ENCODE results near the gene MAP2K7.

The MAP2K7 gene

DNA sequence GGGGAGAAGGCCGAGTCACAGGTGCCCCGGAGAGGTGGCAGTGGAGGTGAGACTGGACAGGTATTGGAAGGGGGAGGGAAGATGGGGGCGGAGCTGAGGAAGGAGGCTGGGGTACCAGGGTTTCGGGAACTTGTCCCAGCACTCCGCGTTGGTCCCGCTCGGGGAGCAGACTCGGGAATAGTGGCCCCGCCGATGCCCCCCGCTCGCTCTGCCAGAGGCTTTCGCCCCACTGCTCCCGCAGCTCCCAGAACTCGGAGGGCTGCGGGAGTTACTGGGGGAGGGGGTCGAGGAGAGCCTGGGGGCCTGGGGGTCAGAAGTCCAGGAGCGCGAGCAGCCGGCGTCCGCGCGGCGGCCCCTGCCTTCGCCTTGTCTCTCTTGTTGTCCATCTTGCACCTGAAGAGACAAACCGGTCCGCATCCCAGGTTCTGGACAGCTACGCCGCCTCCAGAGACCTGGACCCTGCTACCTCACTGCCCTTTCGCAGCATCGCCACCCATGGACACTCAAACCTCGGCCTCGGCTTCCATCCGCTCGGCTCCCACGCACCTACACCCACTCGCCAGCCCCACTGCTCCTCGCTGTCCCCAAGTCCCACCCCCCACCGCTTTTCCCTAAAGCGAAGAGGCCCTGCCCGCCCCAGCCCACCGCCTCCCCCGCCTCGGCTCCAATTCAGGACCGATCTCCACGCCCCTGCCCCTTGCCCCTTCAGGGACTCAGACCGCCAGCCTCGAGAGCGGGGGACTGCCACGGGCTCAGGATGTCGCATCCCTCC, 30.2 kb upstream of the MAP2K7 start:
- no peak overlapping the region for H2BK5ac ChIP-seq (ENCODE audit: low read depth, low read length, poor library complexity, severe bottlenecking)
- no peak overlapping the region for H3K27ac ChIP-seq (ENCODE audit: low read length, poor library complexity, severe bottlenecking)
- no peak overlapping the region for H3K9ac ChIP-seq (ENCODE audit: low read length)
- no peaks in the 10 kb centered on the region for H3K9me3 ChIP-seq (ENCODE audit: control insufficient read depth, low read length)
- no peak overlapping the region for H2BK15ac ChIP-seq (ENCODE audit: low read depth, poor library complexity, severe bottlenecking)
- H3K27me3 ChIP-seq (ENCODE audit: control insufficient read depth in 1 of 2, insufficient read depth in 1 of 2, low read length in 2 of 2): peaks cover 30 to 55% of the 10 kb centered on the region in 2 experiments
- H3K4ac ChIP-seq (ENCODE audit: low read depth in 1 of 2, low read length in 2 of 2): no peak overlapping the region
- no peak overlapping the region for H3K14ac ChIP-seq (ENCODE audit: low read length in 2 of 2)
- no peak overlapping the region for H2BK12ac ChIP-seq (ENCODE audit: low read length in 2 of 2)
- H4K8ac ChIP-seq (ENCODE audit: low read length): no peak overlapping the region
- H3K4me3 ChIP-seq (ENCODE audit: insufficient read depth in 1 of 2, low read depth in 1 of 2, low read length in 2 of 2): peak overlapping the region in 1 of 2 experiments; percentile 56
- H3K18ac ChIP-seq (ENCODE audit: low read depth in 1 of 2, low read length in 2 of 2): no peak overlapping the region
- H3K4me2 ChIP-seq (ENCODE audit: low read length, poor library complexity, severe bottlenecking): peak overlapping the region; percentile 95
- H2AK5ac ChIP-seq (ENCODE audit: low read length, severe bottlenecking): no peak overlapping the region
- H2AFZ ChIP-seq (ENCODE audit: low read depth, low read length): no peak overlapping the region
- no peak overlapping the region for H4K91ac ChIP-seq (ENCODE audit: low read length)
- no peak for DNase-seq
- H2BK120ac ChIP-seq (ENCODE audit: low read depth, low read length): no peak overlapping the region
- H3K79me1 ChIP-seq (replicated peaks; ENCODE audit: low read length, poor library complexity, severe bottlenecking): no peaks in the 10 kb centered on the region
- H3K36me3 ChIP-seq (ENCODE audit: control insufficient read depth in 1 of 2, insufficient read depth in 2 of 2, low read depth in 1 of 2, low read length in 2 of 2): no peaks in the 10 kb centered on the region
- no peak overlapping the region for H3K23ac ChIP-seq (ENCODE audit: low read length in 2 of 2)
- H3K4me1 ChIP-seq (ENCODE audit: control insufficient read depth, insufficient read depth, low read depth, low read length): peaks cover 50% of the 10 kb centered on the region
- WGBS: 35% methylated on average over 33 of the region's 53 CpGs

DNA sequence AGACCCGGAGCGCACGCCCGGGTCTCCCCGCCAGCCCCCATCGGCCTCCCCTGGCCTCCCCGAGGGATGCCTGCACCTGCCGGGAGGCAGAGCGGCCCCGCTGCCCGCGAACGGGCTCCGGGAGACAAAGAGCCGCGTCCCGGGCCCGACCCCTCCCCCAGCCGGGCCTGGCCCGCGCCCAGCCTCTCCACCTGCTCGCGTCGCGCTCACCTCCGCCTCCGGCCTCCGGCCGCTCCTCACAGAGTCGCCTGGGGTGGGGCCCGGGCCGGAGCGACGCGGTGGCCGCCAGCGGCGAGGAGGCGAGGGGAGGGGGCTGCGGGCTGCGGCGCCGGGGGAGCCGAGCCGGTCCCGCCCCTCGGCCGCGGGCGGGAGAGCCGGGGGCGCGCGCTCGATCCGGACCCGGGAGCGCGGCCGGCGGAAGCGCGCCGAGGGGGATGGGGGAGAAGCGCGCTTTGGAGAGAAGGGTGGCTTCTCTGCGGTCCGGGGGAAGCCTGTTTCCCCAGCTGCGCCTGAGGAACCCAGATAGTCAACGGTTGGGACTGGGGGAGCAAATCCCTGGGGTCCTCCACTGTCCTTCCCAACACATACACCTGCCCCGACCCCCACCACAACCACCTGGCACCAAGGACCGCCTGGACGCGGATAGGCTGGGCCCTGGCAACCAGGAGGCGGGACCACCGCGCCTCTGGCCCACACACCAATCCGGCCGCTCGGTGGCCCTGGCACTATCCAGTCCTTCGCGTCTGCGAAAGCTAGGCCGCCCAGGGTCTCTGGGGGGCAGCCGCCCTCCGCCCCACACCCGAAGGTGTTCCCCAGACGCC, 29.4 kb upstream of the MAP2K7 start, which contains the start of gene PRR36:
Gene PRR36 (minus strand): TSS at position 315 of the 821 bp plus-strand sequence. CDS start 701 bp downstream, outside the sequence.
- no peak within 1 kb of the TSS for H4K8ac ChIP-seq (ENCODE audit: low read length)
- peak within 1 kb of the TSS in 1 of 2 experiments; percentile 89 for H3K23ac ChIP-seq (ENCODE audit: low read length in 2 of 2)
- no peak within 1 kb of the TSS for H4K91ac ChIP-seq (ENCODE audit: low read length)
- no peaks in the 10 kb centered on the region for H3K9me3 ChIP-seq (ENCODE audit: control insufficient read depth, low read length)
- H2AFZ ChIP-seq (ENCODE audit: low read depth, low read length): no peak within 1 kb of the TSS
- no peaks in the 10 kb centered on the region for H3K36me3 ChIP-seq (ENCODE audit: control insufficient read depth in 1 of 2, insufficient read depth in 2 of 2, low read depth in 1 of 2, low read length in 2 of 2)
- no peak within 1 kb of the TSS for H2BK15ac ChIP-seq (ENCODE audit: low read depth, poor library complexity, severe bottlenecking)
- peak; percentile 26 for DNase-seq
- H3K27me3 ChIP-seq (ENCODE audit: control insufficient read depth in 1 of 2, insufficient read depth in 1 of 2, low read length in 2 of 2): peaks cover 30 to 53% of the 10 kb centered on the region in 2 experiments
- 2% methylated on average over 52 of the region's 88 CpGs for WGBS
- no peak within 1 kb of the TSS for H2BK120ac ChIP-seq (ENCODE audit: low read depth, low read length)
- no peak within 1 kb of the TSS for H3K27ac ChIP-seq (ENCODE audit: low read length, poor library complexity, severe bottlenecking)
- peak within 1 kb of the TSS; percentile 19 for H2BK5ac ChIP-seq (ENCODE audit: low read depth, low read length, poor library complexity, severe bottlenecking)
- peak within 1 kb of the TSS; percentile 95 for H3K4me2 ChIP-seq (ENCODE audit: low read length, poor library complexity, severe bottlenecking)
- H2BK12ac ChIP-seq (ENCODE audit: low read length in 2 of 2): no peak within 1 kb of the TSS
- no peak within 1 kb of the TSS for H3K4ac ChIP-seq (ENCODE audit: low read depth in 1 of 2, low read length in 2 of 2)
- no peak within 1 kb of the TSS for H3K14ac ChIP-seq (ENCODE audit: low read length in 2 of 2)
- no peaks in the 10 kb centered on the region for H3K79me1 ChIP-seq (replicated peaks; ENCODE audit: low read length, poor library complexity, severe bottlenecking)
- no peak within 1 kb of the TSS for H3K9ac ChIP-seq (ENCODE audit: low read length)
- peak within 1 kb of the TSS in 1 of 2 experiments; percentile 56 for H3K4me3 ChIP-seq (ENCODE audit: insufficient read depth in 1 of 2, low read depth in 1 of 2, low read length in 2 of 2)
- H3K4me1 ChIP-seq (ENCODE audit: control insufficient read depth, insufficient read depth, low read depth, low read length): peaks cover 43% of the 10 kb centered on the region
- no peak within 1 kb of the TSS for H2AK5ac ChIP-seq (ENCODE audit: low read length, severe bottlenecking)
- peak within 1 kb of the TSS in 1 of 2 experiments; percentile 18 for H3K18ac ChIP-seq (ENCODE audit: low read depth in 1 of 2, low read length in 2 of 2)

DNA sequence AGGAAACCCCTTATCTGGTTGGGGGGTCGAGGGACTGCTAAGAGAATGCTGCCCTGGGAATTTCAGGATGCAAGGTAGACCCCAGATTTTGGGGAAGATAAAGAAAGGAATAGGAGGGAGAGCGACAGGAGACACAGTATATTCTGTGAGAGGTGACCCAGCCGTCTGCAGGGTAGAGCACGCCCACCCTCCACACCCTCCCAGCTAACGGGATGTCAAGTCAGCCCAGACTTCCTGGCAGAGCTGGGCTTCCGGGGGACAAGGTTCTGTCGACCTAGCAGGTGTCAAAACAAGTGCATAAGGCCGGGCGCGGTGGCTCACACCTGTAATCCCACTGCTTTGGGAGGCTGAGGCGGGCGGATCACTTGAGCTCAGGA, 28.8 kb upstream of the MAP2K7 start:
- no peak overlapping the region for H2AFZ ChIP-seq (ENCODE audit: low read depth, low read length)
- no peak overlapping the region for H2BK120ac ChIP-seq (ENCODE audit: low read depth, low read length)
- H3K27ac ChIP-seq (ENCODE audit: low read length, poor library complexity, severe bottlenecking): no peak overlapping the region
- H2BK5ac ChIP-seq (ENCODE audit: low read depth, low read length, poor library complexity, severe bottlenecking): peak overlapping the region; percentile 19
- H3K4ac ChIP-seq (ENCODE audit: low read depth in 1 of 2, low read length in 2 of 2): no peak overlapping the region
- H3K23ac ChIP-seq (ENCODE audit: low read length in 2 of 2): peak overlapping the region in 1 of 2 experiments; percentile 89
- H3K4me3 ChIP-seq (ENCODE audit: insufficient read depth in 1 of 2, low read depth in 1 of 2, low read length in 2 of 2): peak overlapping the region in 1 of 2 experiments; percentile 56
- no peaks in the 10 kb centered on the region for H3K9me3 ChIP-seq (ENCODE audit: control insufficient read depth, low read length)
- no peak overlapping the region for H4K91ac ChIP-seq (ENCODE audit: low read length)
- H3K18ac ChIP-seq (ENCODE audit: low read depth in 1 of 2, low read length in 2 of 2): peak overlapping the region in 1 of 2 experiments; percentile 18
- no peak overlapping the region for H3K14ac ChIP-seq (ENCODE audit: low read length in 2 of 2)
- no peak overlapping the region for H3K9ac ChIP-seq (ENCODE audit: low read length)
- peak overlapping the region; percentile 95 for H3K4me2 ChIP-seq (ENCODE audit: low read length, poor library complexity, severe bottlenecking)
- H3K79me1 ChIP-seq (replicated peaks; ENCODE audit: low read length, poor library complexity, severe bottlenecking): no peaks in the 10 kb centered on the region
- 56% methylated on average over 12 of the region's 12 CpGs for WGBS
- peaks cover 0 to 4% of the 10 kb centered on the region in 2 experiments for H3K36me3 ChIP-seq (ENCODE audit: control insufficient read depth in 1 of 2, insufficient read depth in 2 of 2, low read depth in 1 of 2, low read length in 2 of 2)
- peaks cover 39% of the 10 kb centered on the region for H3K4me1 ChIP-seq (ENCODE audit: control insufficient read depth, insufficient read depth, low read depth, low read length)
- DNase-seq: no peak
- peaks cover 30 to 53% of the 10 kb centered on the region in 2 experiments for H3K27me3 ChIP-seq (ENCODE audit: control insufficient read depth in 1 of 2, insufficient read depth in 1 of 2, low read length in 2 of 2)
- no peak overlapping the region for H2BK15ac ChIP-seq (ENCODE audit: low read depth, poor library complexity, severe bottlenecking)
- H4K8ac ChIP-seq (ENCODE audit: low read length): no peak overlapping the region
- no peak overlapping the region for H2BK12ac ChIP-seq (ENCODE audit: low read length in 2 of 2)
- no peak overlapping the region for H2AK5ac ChIP-seq (ENCODE audit: low read length, severe bottlenecking)
